Activated T-helper 2 cell treated with anti-CD3 and anti-CD28 coated beads, Interferon-gamma antibody, Interleukin-2, Interleukin-4, amounts not matched to agents 10 μg/mL and 5 μg/mL and 100 μg/mL, durations not matched to agents 14 hours and 24 hours and 36 hours (primary cell): ENCODE results near the gene KRTAP21-3. TPM values are rescaled to one million over a fixed set of nuclear protein-coding genes. Genes with fewer than 3 reads are reported as not detected.
"Not testable (repeated sequence)": the region's sequence is repeated elsewhere in the genome, so short reads cannot be mapped to it uniquely, and the experiment has no call there.

Experiments used
- DNase-seq: peaks from one replicate; pipeline ENCODE4 v3.0.0; 2021; ENCODE audit warnings: low spot score
- H3K27ac Mint-ChIP-seq: one replicate; pipeline ENCODE4 v1.8.0; 2021; ENCODE audit warnings: mixed read lengths
- H3K27me3 Mint-ChIP-seq: one replicate; pipeline ENCODE4 v1.8.0; 2021; ENCODE audit warnings: low read depth, mixed read lengths
- H3K36me3 Mint-ChIP-seq: one replicate; pipeline ENCODE4 v1.8.0; 2021; ENCODE audit warnings: low read depth, mixed read lengths
- H3K4me1 Mint-ChIP-seq: one replicate; pipeline ENCODE4 v1.8.0; 2021; ENCODE audit warnings: low read depth, mixed read lengths
- H3K4me3 Mint-ChIP-seq: one replicate; pipeline ENCODE4 v1.8.0; 2021; ENCODE audit warnings: low read depth, mild to moderate bottlenecking, moderate library complexity, mixed read lengths
- H3K9me3 Mint-ChIP-seq: one replicate; pipeline ENCODE4 v1.8.0; 2021; ENCODE audit warnings: mixed read lengths
- intact Hi-C: fragments of 100-400 bp; cut with micrococcal nuclease; formaldehyde crosslinking; loops from one replicate; pipeline ENCODE4 v1.15.1; 2023
- total RNA-seq: library from RNA; stranded (reverse); gene quantifications from 2 replicates; pipeline ENCODE4 v1.2.3, GENCODE V29; 2022

Gene KRTAP21-3
- not detected in 2 replicates for total RNA-seq

GRCh38 chr21:30718239-30718909, at the start of gene KRTAP21-3:
Gene KRTAP21-3, minus strand, starts transcription at chr21:30718777. Its CDS starts 18 bp downstream, at chr21:30718759.
- Mint-ChIP-seq H3K36me3 (peaks cover 40% of the 10 kb centered on the region), H3K27me3 (no peaks in the 10 kb centered on the region), H3K9me3 (peaks cover 45% of the 10 kb centered on the region), H3K4me3 (no peak within 1 kb of the TSS), H3K4me1 (peaks cover 36% of the 10 kb centered on the region), H3K27ac (peak within 1 kb of the TSS; percentile 86)
- no peak for DNase-seq
- intact Hi-C loops: loop anchor here (1.0 to 10.0 kb wide), 9 partner anchors 8 to 1944 kb away; partner anchors contain the start of gene CCT8

GRCh38 chr21:30760776-30761175, 42.2 kb upstream of the KRTAP21-3 start:
- Mint-ChIP-seq H3K27me3 (peaks cover 19% of the 10 kb centered on the region), H3K4me3 (no peak overlapping the region), H3K9me3 (peaks cover 5% of the 10 kb centered on the region), H3K4me1 (no peaks in the 10 kb centered on the region), H3K36me3 (no peaks in the 10 kb centered on the region), H3K27ac (no peak overlapping the region)
- intact Hi-C loops: no loop called here
- DNase-seq: no peak

- Mint-ChIP-seq H3K27ac (no peak overlapping the region), H3K36me3 (no peaks in the 10 kb centered on the region), H3K4me3 (no peak overlapping the region), H3K4me1 (no peaks in the 10 kb centered on the region), H3K9me3 (peaks cover 5% of the 10 kb centered on the region), H3K27me3 (peaks cover 21% of the 10 kb centered on the region)
- intact Hi-C loops: no loop called here
- no peak for DNase-seq
These were observed 39.7 kb upstream of the KRTAP21-3 start for GRCh38 chr21:30758306-30758705.

- H3K4me3 Mint-ChIP-seq, H3K9me3 Mint-ChIP-seq, intact Hi-C loops, H3K4me1 Mint-ChIP-seq, H3K27ac Mint-ChIP-seq, DNase-seq, H3K36me3 Mint-ChIP-seq: not testable (repeated sequence)
- H3K27me3 Mint-ChIP-seq: peaks cover 21% of the 10 kb centered on the region
These were observed 36.8 kb upstream of the KRTAP21-3 start, which contains the start of gene KRTAP21-1 for GRCh38 chr21:30755328-30755727. Gene KRTAP21-1, minus strand, starts transcription at chr21:30755428. Its CDS starts 50 bp downstream, at chr21:30755378.

GRCh38 chr21:30747159-30747558, 28.6 kb upstream of the KRTAP21-3 start, which contains the start of gene KRTAP21-2:
Gene KRTAP21-2, minus strand, starts transcription at chr21:30747259. Its CDS starts 57 bp downstream, at chr21:30747202.
- Mint-ChIP-seq H3K4me3 (no peak within 1 kb of the TSS), H3K27me3 (peaks cover 21% of the 10 kb centered on the region), H3K36me3 (no peaks in the 10 kb centered on the region), H3K27ac (no peak within 1 kb of the TSS), H3K9me3 (peaks cover 10% of the 10 kb centered on the region), H3K4me1 (peaks cover 2% of the 10 kb centered on the region)
- no peak for DNase-seq
- intact Hi-C loops: no loop called here

GRCh38 chr21:30740462-30740861, 21.9 kb upstream of the KRTAP21-3 start:
- H3K4me3 Mint-ChIP-seq: no peak overlapping the region
- no peaks in the 10 kb centered on the region for H3K4me1 Mint-ChIP-seq
- H3K36me3 Mint-ChIP-seq: no peaks in the 10 kb centered on the region
- H3K9me3 Mint-ChIP-seq: no peaks in the 10 kb centered on the region
- peaks cover 30% of the 10 kb centered on the region for H3K27me3 Mint-ChIP-seq
- H3K27ac Mint-ChIP-seq: no peak overlapping the region
- DNase-seq: no peak
- intact Hi-C loops: no loop called here

- no peak for DNase-seq
- intact Hi-C loops: loop anchor here (10.0 kb wide), 1 partner anchor 228 kb away; the partner anchor contains the start of gene KRTAP19-5
- Mint-ChIP-seq H3K27ac (no peak overlapping the region), H3K36me3 (peaks cover 14% of the 10 kb centered on the region), H3K27me3 (peaks cover 28% of the 10 kb centered on the region), H3K9me3 (peaks cover 22% of the 10 kb centered on the region), H3K4me3 (no peak overlapping the region), H3K4me1 (peaks cover 1% of the 10 kb centered on the region)
These were observed 14.4 kb upstream of the KRTAP21-3 start for GRCh38 chr21:30733026-30733425.

- peaks cover 72% of the 10 kb centered on the region for H3K9me3 Mint-ChIP-seq
These were observed 8.1 kb upstream of the KRTAP21-3 start for GRCh38 chr21:30726726-30727125.

GRCh38 chr21:30719401-30719800, 824 bp upstream of the KRTAP21-3 start:
- intact Hi-C loops: loop anchor here (2.0 to 10.0 kb wide), 7 partner anchors 358 to 1945 kb away; partner anchors contain the start of gene CCT8
- no peaks in the 10 kb centered on the region for H3K27me3 Mint-ChIP-seq
- no peak for DNase-seq
- peak overlapping the region; percentile 56 for H3K27ac Mint-ChIP-seq
- H3K36me3 Mint-ChIP-seq: peaks cover 40% of the 10 kb centered on the region
- H3K4me3 Mint-ChIP-seq: no peak overlapping the region
- H3K4me1 Mint-ChIP-seq: peaks cover 35% of the 10 kb centered on the region
- peaks cover 47% of the 10 kb centered on the region for H3K9me3 Mint-ChIP-seq

More at GRCh38 chr21:30726726-30727125, 8.1 kb upstream of the KRTAP21-3 start:
- H3K36me3 Mint-ChIP-seq: peaks cover 55% of the 10 kb centered on the region
- H3K4me3 Mint-ChIP-seq: no peak overlapping the region
- peaks cover 7% of the 10 kb centered on the region for H3K4me1 Mint-ChIP-seq
- peaks cover 7% of the 10 kb centered on the region for H3K27me3 Mint-ChIP-seq
- DNase-seq: no peak
- no peak overlapping the region for H3K27ac Mint-ChIP-seq
- intact Hi-C loops: no loop called here

- DNase-seq: no peak
- H3K36me3 Mint-ChIP-seq: peaks cover 43% of the 10 kb centered on the region
- peaks cover 36% of the 10 kb centered on the region for H3K4me1 Mint-ChIP-seq
- intact Hi-C loops: loop anchor here (5.0 to 10.0 kb wide), 4 partner anchors 360 to 1942 kb away; partner anchors contain the start of gene CCT8
- H3K9me3 Mint-ChIP-seq: peaks cover 49% of the 10 kb centered on the region
- H3K27ac Mint-ChIP-seq: peak overlapping the region; percentile 86
- H3K4me3 Mint-ChIP-seq: no peak overlapping the region
- H3K27me3 Mint-ChIP-seq: no peaks in the 10 kb centered on the region
These were observed 1.5 kb downstream of the KRTAP21-3 start for GRCh38 chr21:30717105-30717504.

GRCh38 chr21:30714946-30715345, 3.6 kb downstream of the KRTAP21-3 start:
- H3K4me3 Mint-ChIP-seq: no peak overlapping the region
- no peak overlapping the region for H3K27ac Mint-ChIP-seq
- peaks cover 38% of the 10 kb centered on the region for H3K4me1 Mint-ChIP-seq
- peaks cover 58% of the 10 kb centered on the region for H3K9me3 Mint-ChIP-seq
- no peak for DNase-seq
- peaks cover 50% of the 10 kb centered on the region for H3K36me3 Mint-ChIP-seq
- no peaks in the 10 kb centered on the region for H3K27me3 Mint-ChIP-seq
- intact Hi-C loops: loop anchor here (5.0 to 10.0 kb wide), 4 partner anchors 362 to 1940 kb away; partner anchors contain the start of gene CCT8

- Mint-ChIP-seq H3K36me3 (peaks cover 47% of the 10 kb centered on the region), H3K9me3 (peaks cover 59% of the 10 kb centered on the region)
These were observed 4.1 kb downstream of the KRTAP21-3 start for GRCh38 chr21:30714456-30714855.

GRCh38 chr21:30713766-30714165, 4.8 kb downstream of the KRTAP21-3 start:
- Mint-ChIP-seq H3K27me3 (no peaks in the 10 kb centered on the region), H3K4me1 (peaks cover 28% of the 10 kb centered on the region), H3K4me3 (no peak overlapping the region), H3K27ac (no peak overlapping the region), H3K9me3 (peaks cover 54% of the 10 kb centered on the region), H3K36me3 (peaks cover 45% of the 10 kb centered on the region)
- intact Hi-C loops: loop anchor here (10.0 kb wide), 1 partner anchor 1939 kb away; no protein-coding TSS in a partner anchor
- no peak for DNase-seq

More at GRCh38 chr21:30714456-30714855, 4.1 kb downstream of the KRTAP21-3 start:
- Mint-ChIP-seq H3K4me1 (peaks cover 35% of the 10 kb centered on the region), H3K27ac (no peak overlapping the region), H3K4me3 (no peak overlapping the region), H3K27me3 (no peaks in the 10 kb centered on the region)
- intact Hi-C loops: loop anchor here (10.0 kb wide), 1 partner anchor 1940 kb away; no protein-coding TSS in a partner anchor
- no peak for DNase-seq
